Measurements from ENCODE around the gene RANBP17.

RANBP17 gene

GRCh38 chr5:171152382-171152781 lies 290.6 kb downstream of the RANBP17 start:
- Histone ChIP-seq H3K27me3 (ENCODE audit: control insufficient read depth, insufficient read depth, low read length) (no peaks in the 10 kb centered on the region), H3K27ac (no peak overlapping the region), H3K36me3 (ENCODE audit: control insufficient read depth, insufficient read depth, low read length) (no peaks in the 10 kb centered on the region), H3K4me2 (ENCODE audit: low read length) (no peak overlapping the region), H3K9me3 (ENCODE audit: control insufficient read depth, low read length) (no peaks in the 10 kb centered on the region), H3K9ac (no peak overlapping the region), H3K4me3 (ENCODE audit: low read depth, low read length) (no peak overlapping the region), H3K79me2 (no peaks in the 10 kb centered on the region), H3K4me1 (no peaks in the 10 kb centered on the region), H2AFZ (no peak overlapping the region)
- no peak for TF ChIP-seq CTCF (IDR thresholded peaks at IDR 0.05)

- Histone ChIP-seq H3K4me2 (ENCODE audit: low read length) (no peak overlapping the region), H3K79me2 (no peaks in the 10 kb centered on the region), H3K27ac (no peak overlapping the region), H3K9me3 (ENCODE audit: control insufficient read depth, low read length) (no peaks in the 10 kb centered on the region), H3K9ac (no peak overlapping the region), H3K36me3 (ENCODE audit: control insufficient read depth, insufficient read depth, low read length) (no peaks in the 10 kb centered on the region), H3K4me1 (no peaks in the 10 kb centered on the region), H3K4me3 (ENCODE audit: low read depth, low read length) (no peak overlapping the region), H3K27me3 (ENCODE audit: control insufficient read depth, insufficient read depth, low read length) (no peaks in the 10 kb centered on the region), H2AFZ (no peak overlapping the region)
- no peak for TF ChIP-seq CTCF (IDR thresholded peaks at IDR 0.05)
Observed at GRCh38 chr5:171155621-171156020, 293.8 kb downstream of the RANBP17 start.

GRCh38 chr5:171157276-171157675 lies 295.5 kb downstream of the RANBP17 start:
- Histone ChIP-seq H3K9ac (no peak overlapping the region), H3K9me3 (ENCODE audit: control insufficient read depth, low read length) (no peaks in the 10 kb centered on the region), H3K27me3 (ENCODE audit: control insufficient read depth, insufficient read depth, low read length) (no peaks in the 10 kb centered on the region), H3K4me3 (ENCODE audit: low read depth, low read length) (no peak overlapping the region), H3K4me1 (no peaks in the 10 kb centered on the region), H3K36me3 (ENCODE audit: control insufficient read depth, insufficient read depth, low read length) (no peaks in the 10 kb centered on the region), H3K79me2 (no peaks in the 10 kb centered on the region), H2AFZ (no peak overlapping the region), H3K27ac (no peak overlapping the region), H3K4me2 (ENCODE audit: low read length) (no peak overlapping the region)
- TF ChIP-seq CTCF (IDR thresholded peaks at IDR 0.05), result no peak

- Histone ChIP-seq H3K27ac (no peak overlapping the region), H3K4me2 (ENCODE audit: low read length) (no peak overlapping the region), H2AFZ (no peak overlapping the region), H3K79me2 (no peaks in the 10 kb centered on the region), H3K9ac (no peak overlapping the region), H3K4me3 (ENCODE audit: low read depth, low read length) (no peak overlapping the region), H3K36me3 (ENCODE audit: control insufficient read depth, insufficient read depth, low read length) (no peaks in the 10 kb centered on the region), H3K27me3 (ENCODE audit: control insufficient read depth, insufficient read depth, low read length) (no peaks in the 10 kb centered on the region), H3K4me1 (no peaks in the 10 kb centered on the region), H3K9me3 (ENCODE audit: control insufficient read depth, low read length) (no peaks in the 10 kb centered on the region)
- no peak for TF ChIP-seq CTCF (IDR thresholded peaks at IDR 0.05)
Observed at GRCh38 chr5:171157775-171158174, 296.0 kb downstream of the RANBP17 start.

- no peak for TF ChIP-seq CTCF (IDR thresholded peaks at IDR 0.05)
- no peaks in the 10 kb centered on the region for H3K9me3 ChIP-seq (ENCODE audit: control insufficient read depth, low read length)
- no peak overlapping the region for H3K4me3 ChIP-seq (ENCODE audit: low read depth, low read length)
- no peak overlapping the region for H3K4me2 ChIP-seq (ENCODE audit: low read length)
- H3K9ac ChIP-seq, result no peak overlapping the region
- no peak overlapping the region for H2AFZ ChIP-seq
- no peaks in the 10 kb centered on the region for H3K27me3 ChIP-seq (ENCODE audit: control insufficient read depth, insufficient read depth, low read length)
- no peaks in the 10 kb centered on the region for H3K79me2 ChIP-seq
- no peaks in the 10 kb centered on the region for H3K36me3 ChIP-seq (ENCODE audit: control insufficient read depth, insufficient read depth, low read length)
- no peak overlapping the region for H3K27ac ChIP-seq
- H3K4me1 ChIP-seq, result no peaks in the 10 kb centered on the region
Observed at GRCh38 chr5:171158581-171158980, 296.8 kb downstream of the RANBP17 start.
